SH-SY5Y (cell line): ENCODE results near the gene NR5A2.

ENCODE experiments used
- GATA2 ChIP-seq: IDR thresholded peaks from 2 replicates; pipeline ENCODE4 v1.6.1; 2011; ENCODE audit warnings: mild to moderate bottlenecking, low read depth, low read length
- GATA3 ChIP-seq: IDR thresholded peaks from 2 replicates; pipeline ENCODE4 v1.6.1; 2011; ENCODE audit warnings: low read depth, mild to moderate bottlenecking, low read length, moderate library complexity

- no peak for TF ChIP-seq GATA3
- no peak for TF ChIP-seq GATA2
These were observed 124.8 kb downstream of the NR5A2 start for GRCh38 chr1:200152336-200152735.
